ENCODE data around the gene IFIT1B. TPM values are rescaled to one million over a fixed set of nuclear protein-coding genes. Genes with fewer than 3 reads are reported as not detected.
"Not testable (repeated sequence)": the region's sequence is repeated elsewhere in the genome, so short reads cannot be mapped to it uniquely, and the experiment has no call there.

Gene IFIT1B
- polyA plus RNA-seq, 1 donor = 0.15 TPM

GRCh38 chr10:89348481-89348880 is 29.4 kb upstream of the IFIT1B start:
- no peak for DNase-seq

DNA sequence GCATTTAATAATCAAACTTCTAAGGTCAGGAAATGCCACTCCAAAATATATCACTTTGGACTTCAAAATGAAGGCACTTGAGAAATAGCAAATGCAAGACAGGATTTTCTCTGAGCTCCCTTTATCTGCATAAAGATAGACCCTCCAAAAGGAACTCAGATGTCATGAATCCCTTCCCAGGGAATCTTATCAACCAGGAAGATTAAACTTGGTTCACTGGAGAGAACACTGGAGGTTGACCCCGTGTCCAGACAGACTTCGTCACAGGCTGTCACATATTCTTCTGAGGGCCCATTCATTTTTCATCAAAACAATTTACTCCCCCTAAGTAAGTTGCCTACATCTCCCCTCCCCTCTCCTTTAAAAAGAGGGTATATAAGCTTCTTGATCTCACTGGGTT is 28.9 kb upstream of the IFIT1B start:
- DNase-seq = no peak

GRCh38 chr10:89350631-89351315 is 27.1 kb upstream of the IFIT1B start:
- not testable (repeated sequence) for DNase-seq

GRCh38 chr10:89351412-89351779 is 26.5 kb upstream of the IFIT1B start:
- DNase-seq = no peak

- no peak for DNase-seq
Observed at GRCh38 chr10:89351780-89352597, 25.9 kb upstream of the IFIT1B start.

DNA sequence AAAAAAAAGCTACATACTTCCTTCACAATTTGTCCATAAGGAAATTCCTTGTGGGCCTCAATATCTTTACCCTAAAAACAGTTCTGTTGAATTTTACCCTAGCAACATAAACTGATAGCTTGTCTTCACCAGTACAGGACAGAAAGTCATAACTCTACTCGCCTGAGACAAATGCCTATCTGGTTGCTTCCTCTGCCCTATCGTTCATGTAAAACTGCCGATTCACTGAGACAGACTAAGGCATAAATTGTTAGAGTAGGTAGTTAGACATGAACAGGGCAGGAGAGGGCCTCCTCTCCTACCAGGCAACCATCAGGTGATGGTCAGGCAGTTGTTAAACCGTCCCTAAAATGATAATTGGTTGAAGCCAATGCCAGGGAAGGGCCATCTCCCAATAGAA is 25.1 kb upstream of the IFIT1B start:
- DNase-seq = no peak

DNA sequence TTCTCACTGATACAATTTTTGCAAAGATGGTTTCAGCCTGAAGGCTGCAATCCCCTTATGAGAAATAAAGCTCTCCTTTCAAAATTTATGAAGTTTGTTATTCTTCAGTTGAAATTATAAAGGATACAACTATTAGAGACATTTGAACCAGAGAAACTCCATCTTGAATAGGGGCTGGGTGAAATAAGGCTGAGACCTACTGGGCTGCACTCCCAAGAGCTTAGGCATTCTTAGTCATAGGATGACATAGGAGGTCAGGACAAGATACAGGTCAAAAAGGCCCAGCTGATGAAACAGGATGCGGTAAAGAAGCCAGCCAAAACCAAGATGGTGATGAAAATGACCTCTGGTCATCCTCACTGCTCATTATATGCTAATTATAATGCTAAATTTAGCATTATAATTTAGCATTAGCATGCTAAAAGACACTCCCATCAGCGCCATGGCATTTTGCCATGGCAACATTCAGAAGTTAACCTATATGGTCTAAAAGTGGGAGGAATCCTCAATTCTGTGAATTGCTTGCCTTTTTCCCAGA is 22.4 kb upstream of the IFIT1B start:
- no peak for DNase-seq

DNA sequence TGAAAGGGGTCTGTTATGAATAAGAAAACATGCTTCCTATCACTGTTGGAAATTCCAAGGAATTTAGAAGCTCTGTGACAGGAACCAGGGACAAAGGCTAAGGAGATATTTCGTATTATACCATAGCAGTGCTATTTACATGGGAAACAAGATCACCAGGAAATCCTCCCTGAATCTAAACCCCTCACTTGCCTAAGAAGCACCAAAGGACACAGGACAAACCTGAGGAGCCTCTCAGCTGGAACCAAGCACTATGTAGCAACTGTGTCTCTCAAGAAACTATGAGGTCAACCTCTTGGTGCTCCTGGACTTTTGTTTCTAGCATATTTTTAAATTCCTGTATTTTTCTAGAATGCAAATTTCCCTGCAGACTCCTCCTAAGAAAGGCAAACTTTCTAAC is 20.8 kb upstream of the IFIT1B start:
- no peak for DNase-seq

DNA sequence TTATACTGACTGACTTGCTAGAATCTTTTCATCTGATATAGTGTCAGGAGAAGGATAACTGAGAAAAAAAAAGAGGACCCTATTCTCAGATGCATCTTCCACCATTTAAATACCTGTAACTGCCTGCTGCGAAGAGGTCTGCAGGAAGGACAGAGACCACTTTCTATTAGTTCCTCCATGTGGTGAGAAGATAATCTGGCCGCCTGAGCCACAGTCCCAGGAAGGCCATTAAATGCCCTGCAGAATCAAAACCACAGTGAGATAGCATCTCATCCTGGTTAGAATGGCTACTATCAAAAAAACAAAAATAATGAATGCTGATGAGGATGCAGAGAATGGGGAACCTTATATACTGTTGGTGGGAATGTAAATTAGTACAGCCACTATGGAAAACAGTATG is 19.9 kb upstream of the IFIT1B start:
- no peak for DNase-seq

DNA sequence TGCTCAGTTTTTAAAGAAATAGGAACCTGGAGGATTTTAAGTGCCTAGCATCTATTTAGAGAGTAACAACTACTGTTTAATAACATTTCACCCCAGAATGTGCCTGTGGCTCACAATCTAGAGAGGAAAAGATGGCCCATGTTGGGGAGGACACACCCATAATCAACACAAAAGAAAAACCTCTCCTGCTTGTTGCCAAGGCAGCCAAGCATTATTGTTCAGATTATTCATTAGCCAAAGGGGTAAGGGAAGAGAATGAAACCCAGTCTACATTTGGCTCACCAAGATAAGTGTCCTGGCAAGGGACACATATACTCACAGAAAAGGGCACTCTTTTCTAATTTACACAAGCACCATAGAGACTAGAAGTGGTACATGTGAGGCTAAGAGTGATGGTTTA is 17.7 kb upstream of the IFIT1B start:
- DNase-seq = no peak

DNA sequence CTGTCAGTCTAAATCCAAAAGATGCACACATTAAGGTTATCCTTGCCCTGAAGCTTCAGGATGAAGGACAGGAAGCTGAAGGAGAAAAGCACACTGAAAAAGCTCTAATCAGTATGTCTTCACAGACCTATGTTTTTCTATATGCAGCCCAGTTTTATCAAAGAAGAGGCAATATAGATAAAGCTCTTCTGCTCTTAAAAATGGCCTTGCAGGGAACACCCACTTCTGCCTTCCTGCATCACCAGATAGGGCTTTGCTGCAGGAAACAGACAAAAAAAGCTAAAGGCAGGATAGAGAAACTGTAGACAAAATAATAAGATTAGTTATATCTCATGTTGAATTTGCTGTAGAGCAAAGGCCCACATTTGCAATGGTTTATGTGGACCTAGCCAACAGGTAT is 14.9 kb upstream of the IFIT1B start:
- DNase-seq = no peak

DNA sequence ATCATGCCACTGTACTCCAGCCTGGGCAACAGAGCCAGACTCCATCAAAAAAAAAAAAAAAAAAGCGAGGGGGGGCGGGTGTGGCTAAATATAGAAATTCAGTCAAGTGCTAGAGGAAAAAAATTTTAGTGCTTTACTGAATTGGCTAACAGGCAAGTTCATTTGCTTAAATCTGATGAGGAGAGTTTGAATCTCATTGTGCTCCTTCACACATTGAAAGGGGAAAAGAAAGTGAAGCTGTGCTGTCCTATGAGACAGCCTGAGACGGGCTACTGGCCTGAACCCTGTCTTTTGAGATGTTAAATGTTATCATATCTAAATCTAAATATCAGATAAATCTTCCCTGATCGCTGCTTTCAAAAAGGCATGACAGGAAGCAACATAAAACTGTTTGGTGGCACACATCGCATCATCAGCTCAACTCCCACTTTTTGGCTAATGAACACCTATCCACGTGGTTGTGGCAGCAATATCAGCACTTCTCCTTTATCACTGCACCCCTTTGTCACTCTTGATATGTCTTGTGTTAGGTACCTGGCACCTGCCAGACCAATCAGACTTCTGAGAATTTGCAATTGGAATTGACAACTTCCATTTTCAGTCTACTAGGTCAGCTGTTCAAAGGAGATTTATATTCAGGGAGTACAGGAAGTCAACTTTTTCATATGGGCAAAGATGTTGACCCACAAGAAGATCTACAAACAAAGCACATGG is 14.0 kb upstream of the IFIT1B start:
- no peak for DNase-seq

GRCh38 chr10:89364531-89364930 is 13.3 kb upstream of the IFIT1B start:
- no peak for DNase-seq

DNA sequence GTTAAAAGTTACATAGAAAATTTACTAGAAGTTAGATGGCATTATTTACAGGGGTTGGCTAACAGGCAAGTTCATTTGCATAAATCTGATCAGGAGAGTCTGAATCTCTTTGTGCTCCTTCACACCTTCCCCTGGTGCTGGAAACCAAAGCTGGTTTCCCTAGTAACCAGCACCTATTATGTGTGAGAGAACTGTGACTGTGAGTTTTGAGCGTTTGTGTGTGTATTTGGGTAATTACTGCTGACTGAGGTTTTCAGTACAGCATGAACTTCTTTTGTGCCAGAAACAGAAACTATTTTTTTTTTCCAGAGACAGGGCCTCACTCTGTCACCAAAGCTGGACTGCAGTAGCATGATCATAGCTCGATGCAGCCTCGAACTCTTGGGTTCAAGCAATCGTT is 10.3 kb upstream of the IFIT1B start:
- DNase-seq = no peak

- DNase-seq = no peak
Observed at GRCh38 chr10:89368129-89368528, 9.7 kb upstream of the IFIT1B start.

DNA sequence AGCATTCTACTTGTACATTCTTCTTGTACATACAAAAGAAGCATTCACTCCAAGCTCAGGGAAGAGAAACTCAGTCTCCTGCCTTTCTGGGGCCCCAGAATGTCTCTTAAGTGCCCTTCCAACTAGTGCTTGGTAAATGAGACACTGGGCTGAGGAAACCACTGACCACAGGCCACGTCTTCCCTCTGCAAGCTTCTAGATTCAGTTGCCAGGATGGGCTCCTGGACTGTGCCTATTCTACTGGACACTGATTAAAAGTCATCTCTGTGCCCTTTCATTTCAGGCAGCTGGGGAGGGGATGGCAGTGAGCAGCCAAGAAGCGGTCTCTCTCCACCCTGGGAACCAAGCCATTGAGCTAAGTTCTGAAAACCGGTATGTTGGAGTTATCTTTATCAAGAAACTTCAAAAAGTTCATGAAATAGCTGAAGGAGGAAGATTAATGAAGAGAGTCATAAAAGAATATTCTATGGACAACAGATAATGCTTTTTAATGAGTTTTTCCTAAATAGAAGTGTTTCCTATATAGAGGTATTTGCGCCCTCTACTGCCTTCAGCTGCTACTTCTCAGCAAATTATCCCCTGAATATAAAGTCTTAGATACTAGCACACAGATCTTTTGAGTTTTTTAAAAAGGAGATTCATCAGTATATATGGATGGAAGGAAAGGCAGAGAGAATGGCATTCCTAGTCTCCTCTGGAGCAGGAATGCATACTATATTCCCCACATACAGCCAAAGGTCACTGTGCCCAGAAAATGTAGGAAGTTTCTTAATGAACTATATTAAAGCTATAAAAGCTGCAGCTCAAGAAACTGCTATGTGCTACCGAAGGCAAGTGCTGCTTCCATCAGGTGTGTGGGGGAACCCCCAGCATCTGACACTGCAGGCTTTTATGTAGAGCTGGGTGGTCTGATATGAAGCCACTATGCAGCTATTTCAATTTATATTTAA is 8.4 kb upstream of the IFIT1B start:
- DNase-seq = no peak

DNA sequence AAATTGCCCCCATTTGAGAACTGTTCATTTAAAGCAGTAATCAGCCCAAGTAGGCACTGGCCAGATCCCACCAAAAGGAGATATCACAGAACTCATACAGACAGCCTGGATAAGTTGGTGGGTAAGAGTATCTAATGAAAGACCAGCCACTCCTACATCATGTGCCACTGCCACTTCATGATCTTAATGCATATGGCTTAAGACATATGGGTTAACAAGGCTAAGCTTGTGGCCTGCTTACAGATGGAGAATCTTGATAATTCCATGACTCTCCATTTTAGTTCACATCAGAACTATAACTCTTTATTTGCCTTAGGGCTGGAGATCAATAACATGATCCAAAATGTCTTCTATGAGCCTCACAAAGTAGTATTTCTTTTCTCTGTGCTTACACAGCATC is 6.8 kb upstream of the IFIT1B start:
- DNase-seq = no peak

DNA sequence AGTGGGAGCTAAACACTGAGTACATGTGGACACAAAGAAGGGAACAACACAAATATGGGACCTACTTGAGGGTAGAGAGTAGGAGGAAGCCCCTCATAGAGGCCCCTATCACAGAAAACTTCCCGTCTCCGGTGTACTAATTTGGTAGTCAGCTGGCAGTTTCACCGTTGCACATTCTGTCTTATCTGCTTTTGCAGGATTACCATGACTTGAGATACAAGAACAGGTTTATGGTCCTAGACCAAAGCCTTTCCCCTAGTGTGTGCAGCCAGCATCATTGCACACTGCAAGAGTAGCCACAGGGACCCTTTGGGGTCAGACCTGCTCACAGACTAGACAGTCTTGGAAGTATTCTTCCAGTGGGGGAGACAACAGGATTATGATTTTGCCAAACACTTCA is 5.9 kb upstream of the IFIT1B start:
- no peak for DNase-seq

DNA sequence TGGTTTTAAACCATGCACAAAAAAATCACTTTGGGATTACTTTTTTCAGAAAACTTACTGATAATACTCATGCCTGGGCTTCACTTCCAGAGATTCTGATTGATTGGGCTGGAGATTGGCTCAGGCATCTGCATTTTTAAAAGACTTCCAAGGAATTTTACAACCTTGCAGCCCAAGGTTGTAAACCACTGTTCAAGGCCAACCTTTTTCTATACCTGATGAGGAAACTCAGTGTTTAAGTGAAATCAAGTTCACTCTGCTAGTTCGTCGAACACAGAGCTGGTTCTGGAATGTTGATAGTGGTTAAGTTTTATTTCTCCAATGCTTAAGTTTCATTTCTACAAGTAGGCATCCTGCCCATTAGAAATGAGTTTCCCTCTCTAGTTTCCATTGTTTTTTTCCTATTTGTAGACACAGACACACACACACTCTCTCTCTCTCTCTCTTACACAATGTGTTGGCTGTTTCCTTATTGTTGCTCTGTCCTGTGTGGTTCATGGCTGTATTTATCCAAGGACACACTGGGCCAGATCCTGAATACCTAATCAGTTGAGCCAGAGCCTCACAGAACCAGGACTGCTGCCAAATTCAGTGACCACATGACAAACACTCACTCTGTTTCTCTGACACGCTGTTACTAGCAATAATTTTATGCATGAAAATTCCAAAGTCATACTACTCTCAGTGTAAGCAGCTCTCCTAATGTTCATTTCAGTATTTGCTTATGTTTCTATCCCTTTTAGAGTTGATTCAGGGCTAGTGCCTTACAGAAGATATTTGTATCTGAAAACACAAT is 3.7 kb upstream of the IFIT1B start:
- DNase-seq = no peak

GRCh38 chr10:89374713-89375141 is 3.1 kb upstream of the IFIT1B start:
- DNase-seq = no peak

- no peak for DNase-seq
Observed at GRCh38 chr10:89379103-89379502, 1.2 kb downstream of the IFIT1B start.

All from left kidney (tissue), 2 donors.